ENCODE measurements around the gene RFC2.
A peak's percentile ranks its signal among the peaks of the same experiment; 100 is the strongest.

The RFC2 gene

GRCh38 chr7:74254129-74254857 lies at the start of gene RFC2:
TSS of gene RFC2 (minus strand) at chr7:74254399. CDS start at chr7:74254383, 16 bp downstream.
- TF ChIP-seq CTCF (IDR thresholded peaks at IDR 0.05; ENCODE audit: insufficient read depth, low read depth, low read length, missing control alignments): peak; percentile 29
- peak within 1 kb of the TSS; percentile 83 for H3K4me3 ChIP-seq (ENCODE audit: low read length)
- DNase-seq (ENCODE audit: low read depth): peak; percentile 96

- DNase-seq (ENCODE audit: low read depth): no peak
- H3K4me3 ChIP-seq (ENCODE audit: low read length): no peak overlapping the region
- TF ChIP-seq CTCF (IDR thresholded peaks at IDR 0.05; ENCODE audit: insufficient read depth, low read depth, low read length, missing control alignments): no peak
Observed at GRCh38 chr7:74302745-74303221, 48.6 kb upstream of the RFC2 start.

GRCh38 chr7:74300926-74301325 lies 46.7 kb upstream of the RFC2 start:
- DNase-seq (ENCODE audit: low read depth): no peak
- TF ChIP-seq CTCF (IDR thresholded peaks at IDR 0.05; ENCODE audit: insufficient read depth, low read depth, low read length, missing control alignments): no peak
- no peak overlapping the region for H3K4me3 ChIP-seq (ENCODE audit: low read length)

- no peak for DNase-seq (ENCODE audit: low read depth)
Observed at GRCh38 chr7:74299401-74299800, 45.2 kb upstream of the RFC2 start.

GRCh38 chr7:74297516-74298233 lies 43.5 kb upstream of the RFC2 start:
- no peak for TF ChIP-seq CTCF (IDR thresholded peaks at IDR 0.05; ENCODE audit: insufficient read depth, low read depth, low read length, missing control alignments)
- H3K4me3 ChIP-seq (ENCODE audit: low read length): no peak overlapping the region
- DNase-seq (ENCODE audit: low read depth): peak; percentile 37

More at GRCh38 chr7:74299401-74299800, 45.2 kb upstream of the RFC2 start:
- TF ChIP-seq CTCF (IDR thresholded peaks at IDR 0.05; ENCODE audit: insufficient read depth, low read depth, low read length, missing control alignments): no peak
- H3K4me3 ChIP-seq (ENCODE audit: low read length): no peak overlapping the region

- no peak for TF ChIP-seq CTCF (IDR thresholded peaks at IDR 0.05; ENCODE audit: insufficient read depth, low read depth, low read length, missing control alignments)
- H3K4me3 ChIP-seq (ENCODE audit: low read length): no peak overlapping the region
- DNase-seq (ENCODE audit: low read depth): no peak
Observed at GRCh38 chr7:74294191-74294998, 40.2 kb upstream of the RFC2 start.
